GM13976 (cell line): ENCODE measurements around the gene SPOCK2.

Experiments
- DNase-seq: peaks from one replicate; pipeline ENCODE4 v3.0.0; 2012; ENCODE audit warnings: low spot score
- in situ Hi-C: fragments of 300-500 bp; cut with MboI; formaldehyde crosslinking; loops from one replicate; pipeline ENCODE4 v1.12.0; 2022; ENCODE audit warnings: low sequenced_read_pairs, mixed read lengths, inconsistent platforms; ENCODE audit not compliant: unreplicated experiment
- TF ChIP-seq, protein P1 (sequence below): IDR thresholded peaks from 2 replicates; pipeline ENCODE4 v1.5.1; 2012; ENCODE audit warnings: borderline replicate concordance, mild to moderate bottlenecking; ENCODE audit not compliant: insufficient read depth; ENCODE audit errors: extremely low read depth, missing control alignments, control extremely low read depth

SPOCK2 gene

DNA sequence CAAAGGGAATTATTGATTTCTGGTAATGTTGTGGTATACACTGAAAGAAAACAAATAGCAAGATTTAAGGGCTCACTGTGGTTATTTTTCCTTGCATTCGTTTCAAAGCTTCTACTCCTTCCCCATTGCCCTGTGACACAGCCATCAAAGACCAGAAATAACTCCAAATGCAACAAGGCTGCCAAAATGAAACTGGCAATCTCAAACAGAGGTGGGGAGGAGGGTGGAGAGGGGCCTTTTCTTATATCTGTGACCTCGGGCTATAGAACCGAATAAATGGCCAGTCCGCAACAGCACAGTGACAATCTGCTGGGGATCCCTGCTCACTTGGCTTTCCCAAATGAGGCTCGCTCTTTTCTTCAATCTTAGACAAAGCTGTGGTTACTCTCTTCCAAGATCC, 17.4 kb upstream of the SPOCK2 start:
- TF ChIP-seq, protein P1, sequence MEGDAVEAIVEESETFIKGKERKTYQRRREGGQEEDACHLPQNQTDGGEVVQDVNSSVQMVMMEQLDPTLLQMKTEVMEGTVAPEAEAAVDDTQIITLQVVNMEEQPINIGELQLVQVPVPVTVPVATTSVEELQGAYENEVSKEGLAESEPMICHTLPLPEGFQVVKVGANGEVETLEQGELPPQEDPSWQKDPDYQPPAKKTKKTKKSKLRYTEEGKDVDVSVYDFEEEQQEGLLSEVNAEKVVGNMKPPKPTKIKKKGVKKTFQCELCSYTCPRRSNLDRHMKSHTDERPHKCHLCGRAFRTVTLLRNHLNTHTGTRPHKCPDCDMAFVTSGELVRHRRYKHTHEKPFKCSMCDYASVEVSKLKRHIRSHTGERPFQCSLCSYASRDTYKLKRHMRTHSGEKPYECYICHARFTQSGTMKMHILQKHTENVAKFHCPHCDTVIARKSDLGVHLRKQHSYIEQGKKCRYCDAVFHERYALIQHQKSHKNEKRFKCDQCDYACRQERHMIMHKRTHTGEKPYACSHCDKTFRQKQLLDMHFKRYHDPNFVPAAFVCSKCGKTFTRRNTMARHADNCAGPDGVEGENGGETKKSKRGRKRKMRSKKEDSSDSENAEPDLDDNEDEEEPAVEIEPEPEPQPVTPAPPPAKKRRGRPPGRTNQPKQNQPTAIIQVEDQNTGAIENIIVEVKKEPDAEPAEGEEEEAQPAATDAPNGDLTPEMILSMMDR: no peak
- in situ Hi-C loops: no loop called here
- no peak for DNase-seq

DNA sequence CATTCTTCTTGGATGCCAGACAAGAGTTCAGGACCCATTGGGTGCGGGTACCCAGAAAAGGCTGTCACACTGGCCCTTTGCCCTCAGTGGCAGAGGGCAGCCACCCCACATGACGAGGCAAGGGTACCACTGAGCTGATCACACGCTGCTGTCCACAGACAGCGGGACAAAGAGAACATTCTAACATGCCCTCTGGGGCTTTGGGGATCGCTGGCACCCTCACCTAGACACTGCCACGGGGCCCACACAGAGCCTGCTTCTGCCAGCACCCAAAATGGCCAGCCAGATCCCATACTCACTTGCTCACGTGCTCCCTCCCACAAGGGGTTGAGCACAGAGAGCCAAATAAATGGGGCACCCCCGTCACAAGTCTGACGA, 16.7 kb upstream of the SPOCK2 start:
- in situ Hi-C loops: no loop called here
- DNase-seq: no peak
- TF ChIP-seq, protein P1: no peak

DNA sequence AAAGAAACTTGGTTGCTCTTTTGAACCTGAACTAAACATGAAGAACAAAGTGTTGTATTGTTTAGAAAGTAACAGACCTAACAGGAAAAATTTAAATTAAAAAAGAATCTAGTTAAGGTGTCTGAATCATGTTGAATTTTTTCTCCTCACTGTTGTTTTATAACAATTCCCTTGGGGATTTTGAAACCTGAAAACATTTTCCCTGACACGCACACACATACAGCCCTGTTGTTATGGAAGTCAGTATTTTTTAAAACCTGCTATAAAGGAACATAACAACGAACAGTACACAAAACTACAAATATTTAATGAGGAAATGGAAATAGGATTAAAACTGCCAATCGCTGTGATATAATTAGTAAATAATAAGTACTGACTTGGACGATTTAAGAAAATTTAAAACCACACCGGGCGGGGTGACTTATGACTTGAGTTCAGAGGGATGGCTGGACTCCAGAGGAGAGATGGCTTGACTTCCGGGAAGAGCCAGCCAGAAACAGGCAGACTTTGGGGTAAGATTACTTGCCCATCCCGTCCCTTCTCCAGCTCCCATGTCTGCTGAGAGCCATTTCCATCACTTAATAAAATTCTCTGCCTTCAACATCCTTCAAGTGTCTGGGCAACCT, 16.2 kb upstream of the SPOCK2 start:
- in situ Hi-C loops: no loop called here
- DNase-seq: no peak
- TF ChIP-seq, protein P1: no peak

DNA sequence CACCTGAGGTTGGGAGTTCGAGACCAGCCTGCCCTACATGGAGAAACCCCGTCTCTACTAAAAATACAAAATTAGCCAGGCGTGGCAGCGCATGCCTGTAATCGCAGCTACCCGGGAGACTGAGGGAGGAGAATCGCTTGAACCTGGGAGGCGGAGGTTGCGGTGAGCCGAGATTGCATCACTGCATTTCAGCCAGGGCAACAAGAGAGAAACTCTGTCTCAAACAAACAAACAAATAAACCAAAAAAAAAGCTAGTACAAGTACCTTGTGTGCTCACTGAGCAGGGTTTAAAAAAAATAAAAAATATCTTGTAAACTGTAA, 11.2 kb upstream of the SPOCK2 start:
- TF ChIP-seq, protein P1: no peak
- in situ Hi-C loops: no loop called here
- no peak for DNase-seq

DNA sequence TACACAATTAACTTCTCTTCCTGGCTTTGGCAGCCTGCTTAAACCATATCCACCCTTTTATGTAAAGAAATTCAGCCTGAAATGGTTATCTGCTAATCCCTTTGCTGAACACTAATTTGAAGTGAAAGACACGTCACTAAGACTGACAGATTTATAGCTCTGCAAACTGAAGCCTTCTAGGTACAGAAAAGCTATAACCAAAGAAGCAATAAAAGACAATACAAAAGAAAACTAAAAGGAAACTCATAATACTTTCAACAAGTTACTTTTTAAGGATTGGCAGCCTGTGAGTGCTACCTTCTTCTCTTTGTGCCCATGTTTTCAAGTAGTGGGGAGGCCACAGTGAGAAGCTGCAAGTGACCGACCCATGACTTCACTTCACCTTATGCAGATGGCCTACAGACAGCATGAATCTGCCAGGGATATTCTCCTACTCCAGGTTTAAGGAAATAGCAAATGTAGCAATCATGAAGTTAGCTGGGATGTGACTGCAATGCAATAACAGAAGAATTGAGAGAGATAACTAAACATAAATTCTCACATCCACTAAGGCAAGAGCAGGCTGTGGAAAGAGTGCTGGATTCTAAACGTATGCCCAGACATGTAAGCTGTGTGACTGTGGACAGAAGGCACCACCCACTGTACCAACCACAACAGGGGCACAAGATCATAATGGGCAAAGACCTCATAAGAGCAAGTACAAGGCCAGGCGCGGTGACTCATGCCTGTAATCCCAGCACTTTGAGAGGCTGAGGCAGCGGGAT, 10.7 kb upstream of the SPOCK2 start:
- in situ Hi-C loops: no loop called here

DNA sequence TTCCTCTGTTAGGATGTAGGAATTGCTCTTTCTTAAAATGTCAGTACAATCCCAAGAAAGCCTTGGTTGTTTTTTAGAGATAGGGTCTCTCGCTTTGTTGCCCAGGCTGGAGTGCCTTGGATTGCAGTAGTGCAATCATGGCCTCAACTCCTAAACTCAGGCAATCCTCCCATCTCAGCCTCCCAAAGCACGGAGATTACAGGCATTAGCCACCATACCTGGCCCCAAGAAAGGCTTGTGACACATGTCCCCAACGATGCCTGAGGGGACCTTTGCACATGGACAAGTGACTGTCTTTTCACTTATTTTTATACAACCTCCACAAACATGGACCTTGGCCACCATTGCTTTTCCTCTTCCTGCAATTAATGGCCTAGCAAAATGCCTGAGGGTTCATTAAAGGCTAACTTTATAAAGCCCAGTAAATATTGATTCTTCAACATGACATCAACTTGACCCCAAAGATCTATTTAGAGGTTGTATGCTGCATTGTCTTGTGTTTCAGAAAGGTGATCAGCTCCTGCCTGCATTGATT, 10.0 kb upstream of the SPOCK2 start:
- TF ChIP-seq, protein P1: no peak
- DNase-seq: no peak
- in situ Hi-C loops: no loop called here

More for the DNA sequence above, 10.7 kb upstream of the SPOCK2 start:
- TF ChIP-seq, protein P1: no peak
- DNase-seq: no peak
